IMR-90 (cell line): ENCODE data around the gene VAC14. TPM values are rescaled to one million over a fixed set of nuclear protein-coding genes. Genes with fewer than 3 reads are reported as not detected.

Experiments
- ATAC-seq: fragments of 200-7000 bp; cut with Tn5 transposase; 2 replicates; pipeline ENCODE4 v1.9.1; 2020; ENCODE audit warnings: low read depth, mild to moderate bottlenecking, moderate library complexity
- BruUV-seq: library from RNA; stranded (reverse); fragments of 400-500 nt; replicated peaks from 2 replicates; lab custom pipeline; 2021; lab: Mats Ljungman, UMichigan
- CTCF ChIA-PET: fragments of 300-600 bp; formaldehyde crosslinking; extraction: SDS; loops from one replicate; lab custom pipeline; 2021; ENCODE audit warnings: antibody characterized with exemption; lab: Yijun Ruan, JAX
- POLR2A ChIA-PET: fragments of 300-600 bp; sonication (Branson Sonifier 250); formaldehyde crosslinking; loops from one replicate; lab custom pipeline; 2022; ENCODE audit warnings: antibody characterized with exemption; ENCODE audit not compliant: unreplicated experiment; lab: Charles Lee
- DNase-seq: peaks from one replicate; pipeline ENCODE4 v3.0.0; 2013
- H2AFZ ChIP-seq: replicated peaks from 2 replicates; pipeline ENCODE3; 2013; ENCODE audit warnings: low read length, mild to moderate bottlenecking; ENCODE audit not compliant: poor library complexity
- H2AK5ac ChIP-seq: 2 replicates; pipeline ENCODE4 v1.6.1; 2013; ENCODE audit warnings: low read depth, low read length, inconsistent platforms
- H2AK9ac ChIP-seq: replicated peaks from 2 replicates; pipeline ENCODE3; 2013; ENCODE audit warnings: mild to moderate bottlenecking, low read depth, low read length, moderate library complexity; ENCODE audit not compliant: poor library complexity
- H2BK120ac ChIP-seq: 2 replicates; pipeline ENCODE4 v1.6.1; 2013; ENCODE audit warnings: low read depth, low read length, inconsistent platforms
- H2BK15ac ChIP-seq: 3 replicates; pipeline ENCODE4 v1.6.1; 2013; ENCODE audit warnings: low read depth, low read length, inconsistent platforms
- H2BK20ac ChIP-seq: 2 replicates; pipeline ENCODE4 v1.6.1; 2013; ENCODE audit warnings: low read depth, mild to moderate bottlenecking, inconsistent platforms, low read length, moderate library complexity
- H2BK5ac ChIP-seq: 2 replicates; pipeline ENCODE4 v1.6.1; 2013; ENCODE audit warnings: mild to moderate bottlenecking, low read depth, low read length, inconsistent platforms; ENCODE audit not compliant: poor library complexity, severe bottlenecking
- H3K14ac ChIP-seq: replicated peaks from 2 replicates; pipeline ENCODE4 v1.6.1; 2013; ENCODE audit warnings: low read depth, low read length, inconsistent platforms
- H3K18ac ChIP-seq: 2 replicates; pipeline ENCODE4 v1.6.1; 2013; ENCODE audit warnings: low read depth, low read length, control low read depth
- H3K23ac ChIP-seq: 2 replicates; pipeline ENCODE4 v1.6.1; 2013; ENCODE audit warnings: low read depth, low read length, inconsistent platforms
- H3K27ac ChIP-seq: 2 replicates; pipeline ENCODE4 v1.5.1; 2013; ENCODE audit warnings: mild to moderate bottlenecking, control low read depth, low read length; ENCODE audit not compliant: insufficient read depth
- H3K27me3 ChIP-seq: 2 replicates; pipeline ENCODE4 v1.6.1; 2013; ENCODE audit warnings: low read length; ENCODE audit not compliant: control insufficient read depth, insufficient read depth
- H3K36me3 ChIP-seq: 2 replicates; pipeline ENCODE4 v1.6.1; 2013; ENCODE audit warnings: low read length, mixed read lengths; ENCODE audit not compliant: control insufficient read depth, insufficient read depth
- H3K4ac ChIP-seq: 2 replicates; pipeline ENCODE4 v1.6.1; 2013; ENCODE audit warnings: low read depth, low read length, inconsistent platforms
- H3K4me1 ChIP-seq: 2 replicates; pipeline ENCODE4 v1.6.1; 2013; ENCODE audit warnings: low read length, mixed read lengths; ENCODE audit not compliant: control insufficient read depth, insufficient read depth
- H3K4me2 ChIP-seq: 2 replicates; pipeline ENCODE4 v1.6.1; 2013; ENCODE audit warnings: low read depth, mild to moderate bottlenecking, control low read depth, low read length, moderate library complexity
- H3K4me3 ChIP-seq: 2 replicates; pipeline ENCODE4 v1.5.1; 2013; ENCODE audit warnings: low read depth, mild to moderate bottlenecking, control low read depth, low read length, moderate library complexity; ENCODE audit not compliant: insufficient read depth
- H3K56ac ChIP-seq: 2 replicates; pipeline ENCODE4 v1.6.1; 2013; ENCODE audit warnings: low read length, inconsistent platforms; ENCODE audit not compliant: insufficient read depth; ENCODE audit errors: extremely low read depth
- H3K79me1 ChIP-seq, 2 experiments: 2 replicates each; pipeline ENCODE4 v1.6.1; 2013; ENCODE audit warnings: low read length in 2 of 2, inconsistent platforms in 1 of 2, low read depth in 1 of 2
- H3K9ac ChIP-seq: 2 replicates; pipeline ENCODE4 v1.6.1; 2013; ENCODE audit warnings: low read depth, low read length, control low read depth
- H3K9me1 ChIP-seq: 2 replicates; pipeline ENCODE4 v1.6.1; 2013; ENCODE audit warnings: low read length, inconsistent platforms; ENCODE audit not compliant: insufficient read depth
- H3K9me3 ChIP-seq: 2 replicates; pipeline ENCODE4 v1.6.1; 2013; ENCODE audit warnings: low read length; ENCODE audit not compliant: control insufficient read depth, insufficient read depth
- H4K20me1 ChIP-seq: 2 replicates; pipeline ENCODE4 v1.6.1; 2013; ENCODE audit warnings: low read length, inconsistent platforms; ENCODE audit not compliant: insufficient read depth
- H4K5ac ChIP-seq: 2 replicates; pipeline ENCODE4 v1.6.1; 2013; ENCODE audit warnings: mild to moderate bottlenecking, low read depth, low read length, control low read depth
- H4K8ac ChIP-seq, 2 experiments: 2 replicates each; pipeline ENCODE4 v1.6.1; 2013; ENCODE audit warnings: low read depth in 2 of 2, low read length in 2 of 2, control low read depth in 1 of 2, inconsistent platforms in 1 of 2
- H4K91ac ChIP-seq: 2 replicates; pipeline ENCODE4 v1.6.1; 2013; ENCODE audit warnings: low read depth, low read length, inconsistent platforms; ENCODE audit not compliant: insufficient read depth
- BHLHE40 ChIP-seq: fragments of 150-350 bp; IDR thresholded peaks from 2 replicates; pipeline ENCODE4 v1.6.1; 2016; ENCODE audit warnings: mild to moderate bottlenecking, low read depth, low read length
- NFE2L2 ChIP-seq: fragments of 150-350 bp; IDR thresholded peaks from 2 replicates; pipeline ENCODE4 v1.6.1; 2016; ENCODE audit warnings: low read depth, mild to moderate bottlenecking, low read length
- SMC3 ChIP-seq: fragments of 150-350 bp; IDR thresholded peaks from 2 replicates; pipeline ENCODE4 v1.6.1; 2016; ENCODE audit warnings: low read depth, mild to moderate bottlenecking, antibody characterized with exemption, low read length, moderate library complexity
- WGBS, 2 experiments: methylation state at CpG; one replicate each; pipeline versions ENCODE4 v1.1.5 to v1.1.7; 2013; ENCODE audit warnings: missing lambda C conversion rate in 2 of 2; ENCODE audit not compliant: insufficient read length in 1 of 2; ENCODE audit errors: extremely low coverage in 2 of 2; 5-methylcytosine and 5-hydroxymethylcytosine counted together
- dilution Hi-C: fragments of 300-500 bp; cut with HindIII; formaldehyde crosslinking; loops from one replicate; pipeline ENCODE4 v1.14.3; 2018; ENCODE audit warnings: low sequenced_read_pairs; ENCODE audit not compliant: unreplicated experiment
- in situ Hi-C: fragments of 300-500 bp; cut with MboI; formaldehyde crosslinking; loops from 3 replicates; pipeline ENCODE4 v1.14.3; 2019; ENCODE audit warnings: low sequenced_read_pairs, inconsistent platforms, mixed read lengths
- intact Hi-C: fragments of 100-400 bp; cut with micrococcal nuclease; formaldehyde crosslinking; loops from 2 replicates; pipeline ENCODE4 v1.10.0; 2022
- polyA plus RNA-seq, 3 experiments: library from polyadenylated mRNA; depleted of rRNA; stranded (reverse); fragments of >200 nt; gene quantifications; 2 replicates each; pipeline ENCODE4 v1.2.3, GENCODE V29; 2012; ENCODE audit warnings: low replicate concordance in 1 of 3
- total RNA-seq: library from RNA; depleted of rRNA; stranded (reverse); fragments of >200 nt; gene quantifications from 2 replicates; pipeline ENCODE4 v1.2.3, GENCODE V29; 2012

The VAC14 gene
- total and polyA plus RNA-seq, 2 of the 4 experiments (the other 2 are of a cell fraction), result 21.1 to 40.2 TPM

DNA sequence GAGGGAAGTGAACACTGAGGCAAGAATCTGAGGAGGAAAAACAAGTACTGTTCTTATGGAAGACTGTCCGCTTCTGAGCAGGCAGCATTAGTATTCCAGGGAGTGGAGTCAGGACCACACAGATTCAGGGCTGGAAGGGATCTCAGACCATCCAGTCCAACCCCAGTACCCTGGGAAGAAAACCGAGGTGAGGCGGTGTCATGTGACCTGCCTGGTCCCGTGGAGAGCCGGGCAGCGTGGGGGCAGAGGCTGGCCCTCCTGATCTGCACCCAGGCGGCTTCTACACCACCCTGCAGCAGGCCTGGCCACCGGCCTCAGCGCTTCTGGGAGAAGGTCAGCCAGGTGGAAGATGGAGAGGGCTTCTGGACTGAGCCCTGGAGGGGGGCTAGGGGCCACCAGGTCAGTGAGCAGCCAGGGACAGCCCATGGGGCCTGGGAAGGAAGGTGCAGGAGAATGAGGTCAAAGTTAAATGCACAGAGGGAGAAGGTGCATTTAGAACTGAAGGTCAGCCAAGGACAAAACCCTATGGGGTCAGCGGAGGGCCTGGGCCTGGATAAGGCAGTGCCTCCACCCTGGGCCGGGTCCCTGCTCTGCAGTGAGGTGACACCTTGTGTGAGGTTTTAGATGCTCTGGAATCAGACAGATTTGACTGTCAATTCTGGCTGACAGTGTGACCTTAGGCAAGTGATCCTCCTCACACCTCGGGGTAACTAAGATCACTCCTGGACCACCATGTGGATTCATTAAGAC, 45.9 kb downstream of the VAC14 start:
- Histone ChIP-seq H4K5ac (no peak overlapping the region), H3K4ac (no peak overlapping the region; the same call in 1 of the 2 replicates), H3K14ac (no peak overlapping the region), H3K56ac (no peak overlapping the region), H2BK20ac (no peak overlapping the region; the same call in 1 of the 2 replicates), H3K9me3 (no peaks in the 10 kb centered on the region), H3K18ac (no peak overlapping the region), H3K4me1 (peaks cover 21% of the 10 kb centered on the region), H2AK5ac (0 out of 2 replicates have a peak overlapping the region, but pooled peaks have one; percentile 60), H2BK120ac (no peak overlapping the region), H4K91ac (no peak overlapping the region), H3K4me2 (no peak overlapping the region), H3K4me3 (no peak overlapping the region), H2BK15ac (no peak overlapping the region; the same call in 2 of the 3 replicates), H3K23ac (no peak overlapping the region), H2BK5ac (no peak overlapping the region), H3K27ac (no peak overlapping the region), H3K36me3 (peaks cover 1% of the 10 kb centered on the region), H4K20me1 (no peaks in the 10 kb centered on the region), H2AK9ac (no peak overlapping the region), H3K27me3 (no peaks in the 10 kb centered on the region), H3K79me1 (peaks cover 0 to 49% of the 10 kb centered on the region in 2 experiments; a peak in 2 of 4 replicates), H2AFZ (no peak overlapping the region), H4K8ac (no peak overlapping the region), H3K9ac (no peak overlapping the region), H3K9me1 (peaks cover 32% of the 10 kb centered on the region)
- TF ChIP-seq BHLHE40, result no peak
- no peak for TF ChIP-seq NFE2L2
- no peak for TF ChIP-seq SMC3
- in situ Hi-C loops, result no loop called here
- intact Hi-C loops, result no loop called here
- BruUV-seq, result no TSS peak
- CTCF ChIA-PET, result no interaction called here
- dilution Hi-C loops, result no loop called here
- DNase-seq, result no peak
- POLR2A ChIA-PET, result no interaction called here
- ATAC-seq, result no peak
- WGBS, 2 experiments, result 89% methylated on average over 3 of the region's 12 CpGs; no CpG with 5 or more reads in 1 of the 2 experiments
